Measurements from ENCODE around the gene EMX1. TPM values are rescaled to one million over a fixed set of nuclear protein-coding genes. Genes with fewer than 3 reads are reported as not detected.

EMX1 gene
- total and polyA plus RNA-seq, 2 of the 13 experiments (the other 11 are each of a cell fraction or from before 2014, with no cell fraction given): 0.62 to 4.9 TPM

- TF ChIP-seq ZNF331 (CRISPR knock-in tag; IDR thresholded peaks at IDR 0.05) (peak; percentile 57; the same call in 1 of the 2 replicates), SCMH1 (CRISPR knock-in tag; IDR thresholded peaks at IDR 0.05; ENCODE audit: borderline replicate concordance) (no peak), FOXJ3 (CRISPR knock-in tag; IDR thresholded peaks at IDR 0.05; ENCODE audit: borderline replicate concordance) (0 out of 2 replicates have a peak, but pooled peaks have one; percentile 64), NFAT5 (CRISPR knock-in tag; IDR thresholded peaks at IDR 0.05) (no peak), ZNF616 (CRISPR knock-in tag; IDR thresholded peaks at IDR 0.05; ENCODE audit: low read depth) (no peak), GABPB1 (CRISPR knock-in tag; IDR thresholded peaks at IDR 0.05) (peak; percentile 20; the same call in 1 of the 2 replicates), CHCHD3 (CRISPR knock-in tag; IDR thresholded peaks at IDR 0.05) (no peak), EP300 (IDR thresholded peaks at IDR 0.05; ENCODE audit: low read depth in 2 of 2, low read length in 2 of 2) (peak in 1 of 2 experiments; percentile 72; a peak in 2 of 4 replicates), EP300 (CRISPR knock-in tag; IDR thresholded peaks at IDR 0.05; ENCODE audit: borderline replicate concordance) (peak; percentile 17; the same call in 1 of the 2 replicates), ZSCAN21 (CRISPR knock-in tag; IDR thresholded peaks at IDR 0.05; ENCODE audit: borderline replicate concordance) (peak; percentile 53; the same call in 1 of the 2 replicates), ATF4 (CRISPR knock-in tag; IDR thresholded peaks at IDR 0.05) (no peak), AGO2 (optimal IDR thresholded peaks at IDR 0.05; ENCODE audit: low read depth, low read length) (no peak), SAP130 (CRISPR knock-in tag; IDR thresholded peaks at IDR 0.05; ENCODE audit: low read depth) (peak; percentile 66; the same call in 1 of the 2 replicates), CBFB (CRISPR knock-in tag; IDR thresholded peaks at IDR 0.05) (no peak), ZNF740 (CRISPR knock-in tag; IDR thresholded peaks at IDR 0.05) (no peak), ZNF441 (CRISPR knock-in tag; IDR thresholded peaks at IDR 0.05; ENCODE audit: borderline replicate concordance) (no peak), HHEX (CRISPR knock-in tag; IDR thresholded peaks at IDR 0.05) (no peak; the same call in 1 of the 2 replicates), ZFP36L1 (CRISPR knock-in tag; IDR thresholded peaks at IDR 0.05) (no peak)
- TF ChIP-seq, protein P1, sequence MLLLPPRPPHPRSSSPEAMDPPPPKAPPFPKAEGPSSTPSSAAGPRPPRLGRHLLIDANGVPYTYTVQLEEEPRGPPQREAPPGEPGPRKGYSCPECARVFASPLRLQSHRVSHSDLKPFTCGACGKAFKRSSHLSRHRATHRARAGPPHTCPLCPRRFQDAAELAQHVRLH (CRISPR knock-in tag; IDR thresholded peaks at IDR 0.05; ENCODE audit: borderline replicate concordance, low read depth): no peak
Measured at GRCh38 chr2:72888438-72889202, 28.7 kb upstream of the EMX1 start (continued).

Measured in HepG2 (cell line).